WTC11 (cell line): ENCODE data around the gene SNHG17. TPM values are rescaled to one million over a fixed set of nuclear protein-coding genes. Genes with fewer than 3 reads are reported as not detected.

Source experiments
- ATAC-seq: fragments of 200-7000 bp; cut with Tn5 transposase; 2 replicates; pipeline ENCODE4 v1.10.0; 2021; ENCODE audit warnings: mild to moderate bottlenecking, moderate library complexity
- CTCF ChIA-PET: fragments of 300-600 bp; sonication (Branson Sonifier 250); formaldehyde crosslinking; loops from one replicate; lab custom pipeline; 2021; ENCODE audit warnings: antibody characterized with exemption; lab: Charles Lee
- POLR2A ChIA-PET: fragments of 350-600 bp; sonication (Branson Sonifier 250); formaldehyde crosslinking; loops from one replicate; lab custom pipeline; 2021; ENCODE audit warnings: antibody characterized with exemption; lab: Charles Lee
- DNase-seq: peaks from one replicate; pipeline ENCODE4 v3.0.0; 2021; ENCODE audit warnings: low spot score
- H3K27ac Mint-ChIP-seq: 2 replicates; pipeline ENCODE4 v1.8.0; 2021; ENCODE audit warnings: mixed read lengths
- H3K27me3 Mint-ChIP-seq: 2 replicates; pipeline ENCODE4 v1.8.0; 2021; ENCODE audit warnings: low read depth, mild to moderate bottlenecking, moderate library complexity, mixed read lengths
- H3K36me3 Mint-ChIP-seq: 2 replicates; pipeline ENCODE4 v1.8.0; 2021; ENCODE audit warnings: mixed read lengths
- H3K4me1 Mint-ChIP-seq: 2 replicates; pipeline ENCODE4 v1.8.0; 2022; ENCODE audit warnings: mixed read lengths
- H3K4me3 Mint-ChIP-seq: 2 replicates; pipeline ENCODE4 v1.8.0; 2021; ENCODE audit warnings: mild to moderate bottlenecking, moderate library complexity, mixed read lengths
- H3K9me3 Mint-ChIP-seq: 2 replicates; pipeline ENCODE4 v1.8.0; 2021; ENCODE audit warnings: mixed read lengths
- FOXJ3 ChIP-seq: sonication (generic); formaldehyde crosslinking; IDR thresholded peaks from 2 replicates; pipeline ENCODE4 v1.9.0; 2021; ENCODE audit warnings: missing genetic modification reagents, mild to moderate bottlenecking, borderline replicate concordance
- HMGA2 ChIP-seq: fragments of 250-450 bp; sonication (Bioruptor Pico); IDR thresholded peaks from 2 replicates; pipeline ENCODE4 v1.4.0; 2021; ENCODE audit warnings: mild to moderate bottlenecking, moderate library complexity
- MXD4 ChIP-seq: fragments of 250-450 bp; sonication (Bioruptor Pico); IDR thresholded peaks from 2 replicates; pipeline ENCODE4 v1.8.0; 2021; ENCODE audit warnings: mild to moderate bottlenecking, moderate library complexity, borderline replicate concordance
- NFATC4 ChIP-seq: fragments of 250-450 bp; sonication (Bioruptor Pico); IDR thresholded peaks from 2 replicates; pipeline ENCODE4 v1.9.0; 2021; ENCODE audit warnings: mild to moderate bottlenecking
- NFYB ChIP-seq: sonication (generic); formaldehyde crosslinking; conservative IDR thresholded peaks from 2 replicates; pipeline ENCODE4 v1.8.0; 2022; ENCODE audit warnings: low read depth, missing genetic modification reagents
- NR1H2 ChIP-seq: sonication (generic); formaldehyde crosslinking; IDR thresholded peaks from 2 replicates; pipeline ENCODE4 v1.9.0; 2021; ENCODE audit warnings: mild to moderate bottlenecking, moderate library complexity, missing genetic modification reagents
- RELA ChIP-seq: sonication (generic); formaldehyde crosslinking; IDR thresholded peaks from 2 replicates; pipeline ENCODE4 v1.8.1; 2022; ENCODE audit warnings: missing genetic modification reagents, mild to moderate bottlenecking, borderline replicate concordance
- RORB ChIP-seq: fragments of 250-450 bp; sonication (Bioruptor Pico); IDR thresholded peaks from 2 replicates; pipeline ENCODE4 v1.9.0; 2021; ENCODE audit warnings: mild to moderate bottlenecking
- SMAD3 ChIP-seq: sonication (generic); formaldehyde crosslinking; IDR thresholded peaks from 2 replicates; pipeline ENCODE4 v1.8.0; 2022; ENCODE audit warnings: missing genetic modification reagents, mild to moderate bottlenecking, borderline replicate concordance
- SOX15 ChIP-seq: fragments of 250-450 bp; sonication (Bioruptor Pico); IDR thresholded peaks from 2 replicates; pipeline ENCODE4 v1.9.0; 2021; ENCODE audit warnings: mild to moderate bottlenecking
- TP53 ChIP-seq: sonication (generic); formaldehyde crosslinking; IDR thresholded peaks from 2 replicates; pipeline ENCODE4 v1.8.1; 2023; ENCODE audit warnings: mild to moderate bottlenecking, missing genetic modification reagents
- ZNF317 ChIP-seq: sonication (generic); formaldehyde crosslinking; IDR thresholded peaks from 2 replicates; pipeline ENCODE4 v1.8.1; 2023; ENCODE audit warnings: low read depth, mild to moderate bottlenecking, moderate library complexity, missing genetic modification reagents, borderline replicate concordance
- ZNF416 ChIP-seq: fragments of 250-450 bp; sonication (Bioruptor Pico); IDR thresholded peaks from 2 replicates; pipeline ENCODE4 v1.9.0; 2021; ENCODE audit warnings: mild to moderate bottlenecking, inconsistent platforms
- total RNA-seq: library from RNA; stranded (reverse); gene quantifications from 3 replicates; pipeline ENCODE4 v1.2.3, GENCODE V29; 2021
- TF ChIP-seq, protein P1 (sequence below): fragments of 250-450 bp; sonication (Bioruptor Pico); conservative IDR thresholded peaks from 2 replicates; pipeline ENCODE4 v1.9.0; 2021; ENCODE audit warnings: mild to moderate bottlenecking
- TF ChIP-seq, protein P2 (sequence below): sonication (generic); formaldehyde crosslinking; IDR thresholded peaks from 2 replicates; pipeline ENCODE4 v1.8.1; 2022; ENCODE audit warnings: missing genetic modification reagents, borderline replicate concordance
- TF ChIP-seq, protein P3 (sequence below): sonication (generic); formaldehyde crosslinking; IDR thresholded peaks from 2 replicates; pipeline ENCODE4 v1.8.1; 2022; ENCODE audit warnings: low read depth, missing genetic modification reagents, borderline replicate concordance
- TF ChIP-seq, protein P4 (sequence below): sonication (generic); formaldehyde crosslinking; IDR thresholded peaks from 2 replicates; pipeline ENCODE4 v1.8.0; 2022; ENCODE audit warnings: mild to moderate bottlenecking, missing genetic modification reagents
- TF ChIP-seq, protein P5 (sequence below): sonication (generic); formaldehyde crosslinking; conservative IDR thresholded peaks from 2 replicates; pipeline ENCODE4 v1.8.1; 2023; ENCODE audit warnings: mild to moderate bottlenecking, low read depth, missing genetic modification reagents, moderate library complexity
- TF ChIP-seq, protein P6 (sequence below): sonication (generic); formaldehyde crosslinking; IDR thresholded peaks from 2 replicates; pipeline ENCODE4 v1.8.0; 2022; ENCODE audit warnings: mild to moderate bottlenecking, missing genetic modification reagents
- TF ChIP-seq, protein P7 (sequence below): sonication (generic); formaldehyde crosslinking; IDR thresholded peaks from 2 replicates; pipeline ENCODE4 v1.8.1; 2023; ENCODE audit warnings: mild to moderate bottlenecking, missing genetic modification reagents, moderate library complexity

SNHG17 gene
- total RNA-seq, 1 experiment from 2014 or later: 71.6 TPM

DNA sequence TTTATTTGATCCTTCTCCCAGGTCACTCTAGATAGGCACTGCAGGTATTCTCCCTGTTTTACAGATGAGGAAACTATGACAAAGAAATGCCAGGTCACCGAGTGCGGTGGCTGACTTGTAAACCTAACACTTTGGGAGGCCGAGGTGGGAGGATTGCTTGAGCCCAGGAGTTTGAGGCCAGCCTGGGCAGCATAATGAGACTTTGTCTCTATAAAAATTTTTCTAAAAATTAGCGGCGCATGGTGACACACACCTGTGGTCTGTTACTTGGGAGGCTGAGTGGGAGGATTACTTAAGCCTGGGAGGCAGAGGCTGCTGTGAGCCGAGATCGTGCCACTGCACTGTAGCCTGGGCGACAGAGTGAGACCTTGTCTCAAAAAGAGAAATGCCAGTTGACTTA is 42.6 kb upstream of the SNHG17 start:
- no peak for TF ChIP-seq NR1H2 (CRISPR knock-in tag)
- TF ChIP-seq, protein P1, sequence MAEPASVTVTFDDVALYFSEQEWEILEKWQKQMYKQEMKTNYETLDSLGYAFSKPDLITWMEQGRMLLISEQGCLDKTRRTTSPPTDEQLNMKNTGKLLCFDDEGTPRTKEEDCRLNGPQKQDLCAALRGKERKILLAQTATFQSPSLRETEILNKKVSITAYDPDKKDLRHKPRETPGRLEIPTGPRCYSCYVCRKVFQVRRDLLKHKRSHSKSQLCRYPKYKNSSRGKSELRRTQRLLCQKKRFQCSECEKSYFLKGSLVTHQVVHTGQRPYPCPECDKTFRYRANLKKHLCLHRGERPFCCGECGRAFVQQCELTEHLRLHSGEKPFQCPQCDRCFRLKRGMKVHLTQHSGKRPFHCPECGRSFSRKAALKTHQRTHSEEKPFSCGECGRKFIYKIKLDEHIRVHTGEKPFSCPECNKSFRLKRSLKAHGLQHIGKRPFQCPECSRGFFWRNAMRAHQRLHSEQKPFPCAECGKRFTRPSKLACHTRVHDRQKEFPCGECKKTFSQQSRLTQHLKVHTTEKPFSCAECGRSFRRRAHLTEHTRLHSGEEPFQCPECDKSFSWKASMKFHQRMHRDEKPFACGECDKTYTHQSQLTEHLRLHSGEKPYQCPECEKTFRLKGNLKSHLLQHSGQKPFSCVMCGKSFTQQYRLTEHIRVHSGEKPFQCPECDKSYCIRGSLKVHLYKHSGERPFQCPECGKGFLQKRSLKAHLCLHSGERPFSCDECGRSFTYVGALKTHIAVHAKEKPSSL (CRISPR knock-in tag): no peak
- DNase-seq (no peak), ATAC-seq (no peak)
- Mint-ChIP-seq H3K27me3 (no peaks in the 10 kb centered on the region), H3K4me1 (peaks cover 13% of the 10 kb centered on the region), H3K36me3 (no peaks in the 10 kb centered on the region), H3K27ac (no peak overlapping the region), H3K4me3 (no peak overlapping the region), H3K9me3 (no peaks in the 10 kb centered on the region)
- POLR2A ChIA-PET: no interaction called here
- CTCF ChIA-PET: no interaction called here

DNA sequence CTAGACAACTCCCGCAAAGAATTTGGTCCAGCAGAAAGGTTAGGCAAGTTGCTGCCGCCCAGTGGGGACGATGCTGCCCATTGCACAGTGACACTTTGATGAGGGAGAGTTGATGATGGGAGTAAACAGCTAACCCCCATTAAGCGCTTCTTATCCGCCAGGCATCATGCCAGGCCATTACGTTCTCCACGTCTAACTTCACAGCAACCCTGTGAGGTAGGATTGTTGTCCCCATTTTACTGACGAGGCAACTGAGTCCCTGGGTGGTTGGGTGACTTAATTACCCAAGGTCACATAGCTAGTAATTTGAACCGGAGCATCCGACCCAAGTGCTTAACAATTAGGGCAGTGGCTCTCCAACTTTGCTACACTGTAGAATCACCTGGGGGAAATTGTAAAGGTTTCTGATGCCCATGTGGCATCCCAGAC is 38.3 kb upstream of the SNHG17 start:
- ChIA-PET CTCF (interaction anchor here (0.9 to 4.0 kb wide), 16 partner anchors 11 to 639 kb away, joined by 3 to 38 read pairs (median 6); partner anchors contain the start of gene SNHG17), POLR2A (interaction anchor here (1.5 to 1.9 kb wide), 3 partner anchors 9 to 39 kb away, joined by 3 to 19 read pairs (median 8); partner anchors contain the start of gene SNHG17)
- peak overlapping the region; percentile 89 for H3K4me3 Mint-ChIP-seq
- DNase-seq (no peak), ATAC-seq (no peak)
- no peaks in the 10 kb centered on the region for H3K9me3 Mint-ChIP-seq
- no peaks in the 10 kb centered on the region for H3K36me3 Mint-ChIP-seq
- no peaks in the 10 kb centered on the region for H3K27me3 Mint-ChIP-seq
- peak overlapping the region; percentile 61 for H3K27ac Mint-ChIP-seq
- TF ChIP-seq ZNF416 (no peak), MXD4 (CRISPR knock-in tag) (no peak), ZNF317 (CRISPR knock-in tag) (no peak), RORB (no peak), NFYB (CRISPR knock-in tag) (no peak), NFATC4 (CRISPR knock-in tag) (no peak), SMAD3 (no peak), RELA (CRISPR knock-in tag) (no peak), HMGA2 (CRISPR knock-in tag) (no peak), TP53 (CRISPR knock-in tag) (no peak), FOXJ3 (CRISPR knock-in tag) (no peak), SOX15 (CRISPR knock-in tag) (no peak)
- TF ChIP-seq, protein P2, sequence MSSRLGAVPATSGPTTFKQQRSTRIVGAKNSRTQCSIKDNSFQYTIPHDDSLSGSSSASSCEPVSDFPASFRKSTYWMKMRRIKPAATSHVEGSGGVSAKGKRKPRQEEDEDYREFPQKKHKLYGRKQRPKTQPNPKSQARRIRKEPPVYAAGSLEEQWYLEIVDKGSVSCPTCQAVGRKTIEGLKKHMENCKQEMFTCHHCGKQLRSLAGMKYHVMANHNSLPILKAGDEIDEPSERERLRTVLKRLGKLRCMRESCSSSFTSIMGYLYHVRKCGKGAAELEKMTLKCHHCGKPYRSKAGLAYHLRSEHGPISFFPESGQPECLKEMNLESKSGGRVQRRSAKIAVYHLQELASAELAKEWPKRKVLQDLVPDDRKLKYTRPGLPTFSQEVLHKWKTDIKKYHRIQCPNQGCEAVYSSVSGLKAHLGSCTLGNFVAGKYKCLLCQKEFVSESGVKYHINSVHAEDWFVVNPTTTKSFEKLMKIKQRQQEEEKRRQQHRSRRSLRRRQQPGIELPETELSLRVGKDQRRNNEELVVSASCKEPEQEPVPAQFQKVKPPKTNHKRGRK: no peak
- TF ChIP-seq, protein P3, sequence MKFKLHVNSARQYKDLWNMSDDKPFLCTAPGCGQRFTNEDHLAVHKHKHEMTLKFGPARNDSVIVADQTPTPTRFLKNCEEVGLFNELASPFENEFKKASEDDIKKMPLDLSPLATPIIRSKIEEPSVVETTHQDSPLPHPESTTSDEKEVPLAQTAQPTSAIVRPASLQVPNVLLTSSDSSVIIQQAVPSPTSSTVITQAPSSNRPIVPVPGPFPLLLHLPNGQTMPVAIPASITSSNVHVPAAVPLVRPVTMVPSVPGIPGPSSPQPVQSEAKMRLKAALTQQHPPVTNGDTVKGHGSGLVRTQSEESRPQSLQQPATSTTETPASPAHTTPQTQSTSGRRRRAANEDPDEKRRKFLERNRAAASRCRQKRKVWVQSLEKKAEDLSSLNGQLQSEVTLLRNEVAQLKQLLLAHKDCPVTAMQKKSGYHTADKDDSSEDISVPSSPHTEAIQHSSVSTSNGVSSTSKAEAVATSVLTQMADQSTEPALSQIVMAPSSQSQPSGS (CRISPR knock-in tag): no peak
- TF ChIP-seq, protein P4, sequence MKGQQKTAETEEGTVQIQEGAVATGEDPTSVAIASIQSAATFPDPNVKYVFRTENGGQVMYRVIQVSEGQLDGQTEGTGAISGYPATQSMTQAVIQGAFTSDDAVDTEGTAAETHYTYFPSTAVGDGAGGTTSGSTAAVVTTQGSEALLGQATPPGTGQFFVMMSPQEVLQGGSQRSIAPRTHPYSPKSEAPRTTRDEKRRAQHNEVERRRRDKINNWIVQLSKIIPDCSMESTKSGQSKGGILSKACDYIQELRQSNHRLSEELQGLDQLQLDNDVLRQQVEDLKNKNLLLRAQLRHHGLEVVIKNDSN (CRISPR knock-in tag): no peak
- TF ChIP-seq, protein P5, sequence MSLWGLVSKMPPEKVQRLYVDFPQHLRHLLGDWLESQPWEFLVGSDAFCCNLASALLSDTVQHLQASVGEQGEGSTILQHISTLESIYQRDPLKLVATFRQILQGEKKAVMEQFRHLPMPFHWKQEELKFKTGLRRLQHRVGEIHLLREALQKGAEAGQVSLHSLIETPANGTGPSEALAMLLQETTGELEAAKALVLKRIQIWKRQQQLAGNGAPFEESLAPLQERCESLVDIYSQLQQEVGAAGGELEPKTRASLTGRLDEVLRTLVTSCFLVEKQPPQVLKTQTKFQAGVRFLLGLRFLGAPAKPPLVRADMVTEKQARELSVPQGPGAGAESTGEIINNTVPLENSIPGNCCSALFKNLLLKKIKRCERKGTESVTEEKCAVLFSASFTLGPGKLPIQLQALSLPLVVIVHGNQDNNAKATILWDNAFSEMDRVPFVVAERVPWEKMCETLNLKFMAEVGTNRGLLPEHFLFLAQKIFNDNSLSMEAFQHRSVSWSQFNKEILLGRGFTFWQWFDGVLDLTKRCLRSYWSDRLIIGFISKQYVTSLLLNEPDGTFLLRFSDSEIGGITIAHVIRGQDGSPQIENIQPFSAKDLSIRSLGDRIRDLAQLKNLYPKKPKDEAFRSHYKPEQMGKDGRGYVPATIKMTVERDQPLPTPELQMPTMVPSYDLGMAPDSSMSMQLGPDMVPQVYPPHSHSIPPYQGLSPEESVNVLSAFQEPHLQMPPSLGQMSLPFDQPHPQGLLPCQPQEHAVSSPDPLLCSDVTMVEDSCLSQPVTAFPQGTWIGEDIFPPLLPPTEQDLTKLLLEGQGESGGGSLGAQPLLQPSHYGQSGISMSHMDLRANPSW: no peak
- TF ChIP-seq, protein P1 (CRISPR knock-in tag): no peak
- TF ChIP-seq, protein P6, sequence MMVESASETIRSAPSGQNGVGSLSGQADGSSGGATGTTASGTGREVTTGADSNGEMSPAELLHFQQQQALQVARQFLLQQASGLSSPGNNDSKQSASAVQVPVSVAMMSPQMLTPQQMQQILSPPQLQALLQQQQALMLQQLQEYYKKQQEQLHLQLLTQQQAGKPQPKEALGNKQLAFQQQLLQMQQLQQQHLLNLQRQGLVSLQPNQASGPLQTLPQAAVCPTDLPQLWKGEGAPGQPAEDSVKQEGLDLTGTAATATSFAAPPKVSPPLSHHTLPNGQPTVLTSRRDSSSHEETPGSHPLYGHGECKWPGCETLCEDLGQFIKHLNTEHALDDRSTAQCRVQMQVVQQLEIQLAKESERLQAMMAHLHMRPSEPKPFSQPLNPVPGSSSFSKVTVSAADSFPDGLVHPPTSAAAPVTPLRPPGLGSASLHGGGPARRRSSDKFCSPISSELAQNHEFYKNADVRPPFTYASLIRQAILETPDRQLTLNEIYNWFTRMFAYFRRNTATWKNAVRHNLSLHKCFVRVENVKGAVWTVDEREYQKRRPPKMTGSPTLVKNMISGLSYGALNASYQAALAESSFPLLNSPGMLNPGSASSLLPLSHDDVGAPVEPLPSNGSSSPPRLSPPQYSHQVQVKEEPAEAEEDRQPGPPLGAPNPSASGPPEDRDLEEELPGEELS (CRISPR knock-in tag): no peak
- TF ChIP-seq, protein P7, sequence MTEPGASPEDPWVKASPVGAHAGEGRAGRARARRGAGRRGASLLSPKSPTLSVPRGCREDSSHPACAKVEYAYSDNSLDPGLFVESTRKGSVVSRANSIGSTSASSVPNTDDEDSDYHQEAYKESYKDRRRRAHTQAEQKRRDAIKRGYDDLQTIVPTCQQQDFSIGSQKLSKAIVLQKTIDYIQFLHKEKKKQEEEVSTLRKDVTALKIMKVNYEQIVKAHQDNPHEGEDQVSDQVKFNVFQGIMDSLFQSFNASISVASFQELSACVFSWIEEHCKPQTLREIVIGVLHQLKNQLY (CRISPR knock-in tag): no peak
- H3K4me1 Mint-ChIP-seq: peaks cover 20% of the 10 kb centered on the region
